ENCODE measurements around the gene TBC1D2B.

- TF ChIP-seq POLR2A (IDR thresholded peaks at IDR 0.05) (no peak), CTCF (IDR thresholded peaks at IDR 0.05) (no peak), EP300 (IDR thresholded peaks at IDR 0.05) (no peak)
Observed at GRCh38 chr15:78024519-78024870, 53.0 kb downstream of the TBC1D2B start.

Data from stomach (tissue), 4 donors.